Measurements from ENCODE around the gene TNNC2. TPM values are rescaled to one million over a fixed set of nuclear protein-coding genes. Genes with fewer than 3 reads are reported as not detected.
A peak's percentile ranks its signal among the peaks of the same experiment; 100 is the strongest.

Gene TNNC2
- total and polyA plus RNA-seq, 9 of the 15 experiments (the other 6 are each of a cell fraction or from before 2014, with no cell fraction given), result not detected

- TF ChIP-seq ZNF740 (CRISPR knock-in tag; IDR thresholded peaks at IDR 0.05) (no peak), ZNF740 (tag; IDR thresholded peaks at IDR 0.05) (no peak), SAFB (IDR thresholded peaks at IDR 0.05; ENCODE audit: borderline replicate concordance, low read depth, low read length) (no peak), STAG1 (CRISPR knock-in tag; IDR thresholded peaks at IDR 0.05; ENCODE audit: borderline replicate concordance) (no peak), ZNF146 (CRISPR knock-in tag; IDR thresholded peaks at IDR 0.05; ENCODE audit: unreplicated experiment) (no peak), RUNX1 (IDR thresholded peaks at IDR 0.05; ENCODE audit: low read depth) (no peak), TAF9B (IDR thresholded peaks at IDR 0.05; ENCODE audit: partially characterized antibody) (no peak), NCOA1 (IDR thresholded peaks at IDR 0.05; ENCODE audit: low read depth) (peak; percentile 27; the same call in 1 of the 2 replicates), CHAMP1 (IDR thresholded peaks at IDR 0.05) (no peak), MXI1 (IDR thresholded peaks at IDR 0.05; ENCODE audit: low read depth, low read length) (no peak), ZBTB9 (CRISPR knock-in tag; IDR thresholded peaks at IDR 0.05) (no peak), KDM4B (IDR thresholded peaks at IDR 0.05; ENCODE audit: borderline replicate concordance in 2 of 2, low read depth in 1 of 2) (no peak), SREBF1 (IDR thresholded peaks at IDR 0.05; ENCODE audit: borderline replicate concordance, low read depth, low read length) (no peak), DMBX1 (CRISPR knock-in tag; IDR thresholded peaks at IDR 0.05; ENCODE audit: borderline replicate concordance) (no peak), EZH2 (IDR thresholded peaks at IDR 0.05; ENCODE audit: borderline replicate concordance, low read depth, low read length) (no peak), ESRRA (IDR thresholded peaks at IDR 0.05; ENCODE audit: borderline replicate concordance, low read depth) (peak; percentile 84; the same call in 1 of the 2 replicates), CREM (IDR thresholded peaks at IDR 0.05; ENCODE audit: low read depth) (peak; percentile 16; the same call in 1 of the 2 replicates), RBM22 (IDR thresholded peaks at IDR 0.05; ENCODE audit: low read depth, low read length, poor library complexity, severe bottlenecking) (no peak), ZEB2 (IDR thresholded peaks at IDR 0.05) (peak; percentile 57), ZNF324 (CRISPR knock-in tag; IDR thresholded peaks at IDR 0.05) (no peak), BRD4 (IDR thresholded peaks at IDR 0.05) (no peak)
- TF ChIP-seq, protein P1, sequence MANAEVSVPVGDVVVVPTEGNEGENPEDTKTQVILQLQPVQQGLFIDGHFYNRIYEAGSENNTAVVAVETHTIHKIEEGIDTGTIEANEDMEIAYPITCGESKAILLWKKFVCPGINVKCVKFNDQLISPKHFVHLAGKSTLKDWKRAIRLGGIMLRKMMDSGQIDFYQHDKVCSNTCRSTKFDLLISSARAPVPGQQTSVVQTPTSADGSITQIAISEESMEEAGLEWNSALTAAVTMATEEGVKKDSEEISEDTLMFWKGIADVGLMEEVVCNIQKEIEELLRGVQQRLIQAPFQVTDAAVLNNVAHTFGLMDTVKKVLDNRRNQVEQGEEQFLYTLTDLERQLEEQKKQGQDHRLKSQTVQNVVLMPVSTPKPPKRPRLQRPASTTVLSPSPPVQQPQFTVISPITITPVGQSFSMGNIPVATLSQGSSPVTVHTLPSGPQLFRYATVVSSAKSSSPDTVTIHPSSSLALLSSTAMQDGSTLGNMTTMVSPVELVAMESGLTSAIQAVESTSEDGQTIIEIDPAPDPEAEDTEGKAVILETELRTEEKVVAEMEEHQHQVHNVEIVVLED (CRISPR knock-in tag; IDR thresholded peaks at IDR 0.05), result no peak
Observed at GRCh38 chr20:45850926-45851325, 23.8 kb upstream of the TNNC2 start (continued).

Data from K562 (cell line).